Chondrocyte (in vitro differentiated cells): ENCODE results near the gene ACSF2. TPM values are rescaled to one million over a fixed set of nuclear protein-coding genes. Genes with fewer than 3 reads are reported as not detected.
A peak's percentile ranks its signal among the peaks of the same experiment; 100 is the strongest.

Experiments
- DNase-seq: peaks from one replicate; pipeline ENCODE4 v3.0.0; 2021; ENCODE audit warnings: mixed read lengths, low spot score
- H3K27ac Mint-ChIP-seq: one replicate; pipeline ENCODE4 v1.8.0; 2021; ENCODE audit warnings: mild to moderate bottlenecking, moderate library complexity, mixed read lengths; ENCODE audit not compliant: unreplicated experiment
- H3K27me3 Mint-ChIP-seq: 2 replicates; pipeline ENCODE4 v1.8.0; 2021; ENCODE audit warnings: low read depth, mixed read lengths
- H3K36me3 Mint-ChIP-seq: 2 replicates; pipeline ENCODE4 v1.8.0; 2021; ENCODE audit warnings: low read depth, mixed read lengths
- H3K4me1 Mint-ChIP-seq: 2 replicates; pipeline ENCODE4 v1.8.0; 2021; ENCODE audit warnings: low read depth, mild to moderate bottlenecking, mixed read lengths
- H3K4me3 Mint-ChIP-seq: one replicate; pipeline ENCODE4 v1.8.0; 2021; ENCODE audit warnings: mild to moderate bottlenecking, moderate library complexity, mixed read lengths; ENCODE audit not compliant: unreplicated experiment
- H3K9me3 Mint-ChIP-seq: 2 replicates; pipeline ENCODE4 v1.8.0; 2021; ENCODE audit warnings: low read depth, mixed read lengths
- CTCF ChIP-seq: fragments of 200-600 bp; sonication (generic); IDR thresholded peaks from 2 replicates; pipeline ENCODE4 v1.5.0; 2021; ENCODE audit warnings: antibody characterized with exemption, mild to moderate bottlenecking, moderate library complexity
- long read RNA-seq: library from polyadenylated mRNA; stranded (forward); transcript quantifications from one replicate; pipeline ENCODE4 v2.0.0, GENCODE V29; 2021
- total RNA-seq: library from RNA; stranded (reverse); gene quantifications from 3 replicates; pipeline ENCODE4 v1.2.1, GENCODE V29; 2021

Gene ACSF2
- total RNA-seq = 17.4 to 22.5 TPM (median 19.9 TPM) in 3 replicates
- long read RNA-seq, partial matches to known transcripts = 3 of 13 reads
- long read RNA-seq, other reads (novel, unspliced or antisense) = 6 of 13 reads

- no peaks in the 10 kb centered on the region for H3K36me3 Mint-ChIP-seq
- peak within 1 kb of the TSS; percentile 75 for H3K4me3 Mint-ChIP-seq
- no peaks in the 10 kb centered on the region for H3K9me3 Mint-ChIP-seq
- H3K27ac Mint-ChIP-seq = peak within 1 kb of the TSS; percentile 85
- no peak for TF ChIP-seq CTCF
- no peaks in the 10 kb centered on the region for H3K27me3 Mint-ChIP-seq
- H3K4me1 Mint-ChIP-seq = peaks cover 35% of the 10 kb centered on the region
- no peak for DNase-seq
These were observed at the start of gene ACSF2 for GRCh38 chr17:50425682-50426471. ACSF2 (plus strand) TSS chr17:50426218; CDS start chr17:50426262, 44 bp downstream.

- no peaks in the 10 kb centered on the region for H3K27me3 Mint-ChIP-seq
- no peaks in the 10 kb centered on the region for H3K9me3 Mint-ChIP-seq
- no peak for TF ChIP-seq CTCF
- H3K4me1 Mint-ChIP-seq = no peaks in the 10 kb centered on the region
- peaks cover 24% of the 10 kb centered on the region for H3K36me3 Mint-ChIP-seq
- no peak overlapping the region for H3K27ac Mint-ChIP-seq
- no peak overlapping the region for H3K4me3 Mint-ChIP-seq
- DNase-seq = peak; percentile 55
These were observed 46.5 kb upstream of the ACSF2 start for GRCh38 chr17:50379351-50380132.

GRCh38 chr17:50380369-50381259 lies 45.4 kb upstream of the ACSF2 start:
- peak; percentile 47 for DNase-seq
- Mint-ChIP-seq H3K4me3 (no peak overlapping the region), H3K36me3 (peaks cover 34% of the 10 kb centered on the region), H3K27ac (no peak overlapping the region), H3K4me1 (no peaks in the 10 kb centered on the region), H3K27me3 (no peaks in the 10 kb centered on the region), H3K9me3 (no peaks in the 10 kb centered on the region)
- peak; percentile 34 for TF ChIP-seq CTCF

GRCh38 chr17:50381260-50381815 lies 44.7 kb upstream of the ACSF2 start:
- peak; percentile 10 for DNase-seq
- Mint-ChIP-seq H3K4me3 (no peak overlapping the region), H3K36me3 (peaks cover 39% of the 10 kb centered on the region), H3K4me1 (peaks cover under 1% of the 10 kb centered on the region), H3K9me3 (no peaks in the 10 kb centered on the region), H3K27me3 (no peaks in the 10 kb centered on the region), H3K27ac (no peak overlapping the region)
- no peak for TF ChIP-seq CTCF
